Measurements from ENCODE around the gene PAAF1.

PAAF1 gene

DNA sequence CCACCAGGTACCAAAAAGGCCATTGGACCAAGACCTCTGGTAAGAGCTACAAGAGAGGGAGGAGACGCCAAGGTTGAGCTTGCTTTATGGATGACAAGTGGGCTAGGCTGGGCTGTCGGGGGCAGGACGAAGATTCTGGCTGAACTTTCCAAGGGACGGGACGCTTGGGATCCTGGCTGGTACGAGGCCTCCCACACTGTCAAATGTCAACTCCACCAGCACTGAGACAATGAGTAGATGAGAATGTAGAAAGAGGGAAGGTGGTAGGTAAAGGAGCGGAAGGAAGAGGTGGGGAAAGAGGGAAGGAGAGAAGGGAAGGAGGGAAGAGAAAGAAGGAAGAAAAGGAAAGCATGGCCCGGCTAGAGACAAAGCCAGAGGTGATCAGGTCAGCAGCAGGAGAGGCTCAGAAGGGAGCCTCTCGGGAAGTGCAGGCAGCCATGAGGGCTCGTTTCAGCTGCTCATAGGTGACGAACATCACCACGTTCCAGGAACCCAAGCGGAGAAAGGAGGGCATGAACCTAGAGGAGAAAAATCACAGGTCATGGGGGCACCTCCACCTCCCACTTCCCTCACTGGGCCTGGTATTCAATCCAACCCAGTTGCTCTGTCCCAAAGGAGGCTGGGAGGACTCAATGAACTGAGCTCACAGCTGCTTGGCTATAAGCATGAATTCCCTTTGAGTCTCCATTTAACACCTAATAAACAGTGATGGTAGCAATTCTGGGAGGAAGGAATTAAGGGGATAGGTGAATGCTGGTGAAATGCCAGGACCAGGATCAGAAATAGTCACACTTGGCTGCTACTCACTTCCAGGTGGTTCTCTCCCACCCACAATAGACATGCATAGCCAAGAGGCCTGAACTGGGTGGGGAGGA is 98.0 kb downstream of the PAAF1 start:
- DNase-seq: no peak

DNA sequence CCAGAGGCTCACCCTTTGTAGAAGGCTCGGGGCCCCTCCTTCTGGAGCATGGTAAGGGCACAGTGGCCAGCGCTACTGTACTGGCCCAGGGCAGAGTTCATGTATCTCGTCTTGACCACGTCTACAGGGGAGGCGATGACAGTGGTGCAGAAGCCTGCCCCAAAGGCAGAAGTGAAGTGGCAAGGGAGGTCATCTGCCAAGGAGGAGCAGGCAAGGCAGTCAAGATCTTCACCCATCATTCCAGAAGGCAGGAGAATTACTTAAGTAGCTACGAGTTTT is 98.6 kb downstream of the PAAF1 start:
- no peak for DNase-seq

DNA sequence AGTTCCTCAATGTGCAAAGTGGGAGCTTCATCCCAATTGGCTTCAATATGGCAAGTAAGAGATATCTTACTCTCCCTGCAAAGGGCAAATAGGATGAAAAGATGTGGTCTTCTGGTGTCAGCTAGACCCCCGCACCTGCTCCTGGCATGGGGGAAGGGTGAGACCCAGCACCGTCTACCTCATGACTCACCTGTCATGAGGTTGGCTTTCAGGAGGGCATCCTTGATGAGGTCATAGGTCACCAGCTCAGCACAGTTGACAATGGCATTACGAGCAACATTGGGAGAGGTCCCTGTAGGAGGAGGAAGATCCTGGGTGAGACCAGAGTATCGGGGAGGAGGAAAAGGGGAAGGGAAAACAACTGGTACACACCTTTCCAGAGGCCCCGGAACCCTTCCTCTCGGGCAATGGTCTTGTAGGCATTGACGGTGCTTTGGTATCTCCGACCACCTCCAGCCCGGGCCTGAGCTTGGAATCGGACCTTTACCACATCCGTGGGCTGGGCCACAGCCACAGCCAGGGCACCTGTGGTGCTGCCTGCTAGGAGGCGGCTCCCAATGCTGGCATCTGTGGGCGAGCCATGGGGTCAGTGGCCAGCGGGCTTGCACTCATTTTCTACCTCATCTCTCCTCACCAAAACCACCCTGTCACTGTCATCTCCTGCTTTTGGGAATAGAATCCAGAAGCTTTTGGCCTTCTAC is 99.8 kb downstream of the PAAF1 start:
- DNase-seq: no peak

DNA sequence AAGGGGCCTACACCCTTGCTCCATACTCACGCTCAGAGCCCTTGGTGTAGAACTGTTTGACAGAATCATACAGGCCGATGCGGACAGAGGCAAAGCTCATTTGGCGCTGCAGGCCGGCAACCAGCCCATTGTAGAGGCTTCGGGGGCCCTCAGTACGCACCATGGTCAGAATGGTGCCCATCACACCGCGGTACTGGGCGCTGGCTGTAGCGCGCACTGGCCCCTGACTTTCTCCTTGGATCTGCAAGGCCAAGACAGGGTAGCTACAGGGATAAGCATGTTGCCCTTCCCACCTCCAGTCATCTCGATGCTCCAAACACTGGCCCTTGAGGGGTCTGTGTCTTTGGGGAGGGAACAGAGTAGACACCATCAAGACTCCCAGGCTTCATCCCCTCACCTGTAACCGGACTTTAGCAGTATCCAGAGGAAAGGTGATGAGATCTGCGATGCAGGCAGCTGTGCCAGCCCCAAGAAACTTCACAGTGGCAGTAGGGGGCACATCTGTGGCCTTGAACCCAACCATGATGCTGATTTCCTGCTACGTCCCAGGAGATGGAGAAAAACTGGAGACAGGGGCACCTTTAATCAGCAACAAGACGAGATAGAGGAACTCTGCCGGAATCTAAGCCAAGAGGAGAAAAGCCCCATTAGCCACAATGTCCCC is 101.2 kb downstream of the PAAF1 start:
- DNase-seq: no peak

DNA sequence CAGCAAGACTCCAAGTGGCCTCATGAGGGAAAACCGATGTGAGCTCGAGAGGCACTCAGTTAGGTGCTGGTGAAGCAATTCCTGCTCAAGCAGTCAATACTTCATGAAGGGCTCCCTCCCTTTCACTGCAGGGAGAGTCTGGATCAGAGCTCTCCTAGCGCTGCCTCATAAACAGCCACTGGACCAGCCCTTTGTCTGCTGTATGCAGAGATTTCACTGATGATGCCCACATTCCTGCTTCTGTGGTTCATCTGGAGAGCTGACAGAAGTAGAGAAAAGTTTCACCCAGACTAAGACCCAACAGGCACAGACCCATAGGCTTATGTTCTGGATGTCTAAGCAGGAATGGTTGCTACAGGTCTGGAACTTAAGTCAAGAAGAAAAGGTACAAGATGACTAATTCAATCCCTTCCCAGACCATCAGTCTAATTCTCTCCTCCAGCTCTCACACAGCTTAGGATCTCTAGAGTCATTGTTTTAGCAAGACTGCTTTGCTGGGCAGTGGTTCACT is 101.8 kb downstream of the PAAF1 start:
- DNase-seq: no peak

DNA sequence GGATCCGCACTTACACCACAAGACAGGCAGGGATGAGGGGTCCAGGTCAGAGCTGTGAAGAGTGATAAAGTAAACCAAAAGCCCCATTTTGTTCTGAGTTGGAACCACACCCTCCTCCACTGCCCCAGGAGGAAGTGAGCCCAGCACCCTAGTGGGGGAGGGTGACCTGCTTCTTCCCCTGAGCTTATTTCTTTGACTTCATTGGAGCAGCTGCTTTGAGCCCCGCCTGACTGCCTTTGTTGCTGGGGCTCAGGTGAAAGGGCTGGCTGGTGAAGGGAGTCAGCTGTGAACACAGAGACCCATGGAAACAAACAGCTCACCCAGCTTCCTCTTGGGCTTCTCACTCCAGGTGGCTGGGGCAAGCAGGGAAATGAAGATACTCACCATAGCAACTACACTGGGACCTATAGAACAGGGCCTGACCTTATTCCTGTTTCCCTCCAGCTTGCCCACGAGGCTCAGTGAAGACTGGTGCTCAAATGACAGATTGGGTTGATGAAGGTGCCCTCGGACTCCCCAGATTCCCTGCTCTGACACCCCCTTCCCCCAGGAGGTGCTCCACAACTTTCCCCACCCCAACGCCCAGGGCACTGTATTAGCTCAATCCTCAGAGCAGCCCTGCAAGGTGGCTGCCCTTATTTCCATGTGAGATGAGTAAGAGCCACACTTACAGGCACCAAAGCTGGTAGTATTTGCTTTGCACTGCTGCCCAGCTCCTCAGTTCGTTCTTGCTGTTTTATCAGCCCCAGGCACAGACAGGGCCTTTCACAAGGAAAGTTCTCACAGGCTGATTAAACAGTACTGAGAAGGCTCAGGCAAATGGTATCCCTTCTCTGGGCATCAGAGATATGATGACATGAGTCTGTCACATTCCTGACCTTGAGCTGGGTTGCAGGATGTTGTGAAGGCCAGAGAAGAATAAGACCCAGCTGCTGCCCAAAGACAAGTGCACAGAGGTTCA is 103.5 kb downstream of the PAAF1 start:
- peak in 1 of 2 experiments; percentile 26 for DNase-seq
